GM19372 (cell line): ENCODE results near the gene BAIAP2L1.
"Not testable (repeated sequence)": the region's sequence is repeated elsewhere in the genome, so short reads cannot be mapped to it uniquely, and the experiment has no call there.

Experiments used
- ATAC-seq: cut with Tn5 transposase; IDR thresholded peaks from one replicate; pipeline ENCODE4 v1.9.1; 2021; ENCODE audit warnings: mild to moderate bottlenecking, low read depth, moderate library complexity; ENCODE audit not compliant: unreplicated experiment

Gene BAIAP2L1

GRCh38 chr7:98400542-98401340 lies at the start of gene BAIAP2L1:
TSS of gene BAIAP2L1 (minus strand) at chr7:98401090. CDS start at chr7:98400852, 238 bp downstream.
- ATAC-seq, result peak; percentile 90

DNA sequence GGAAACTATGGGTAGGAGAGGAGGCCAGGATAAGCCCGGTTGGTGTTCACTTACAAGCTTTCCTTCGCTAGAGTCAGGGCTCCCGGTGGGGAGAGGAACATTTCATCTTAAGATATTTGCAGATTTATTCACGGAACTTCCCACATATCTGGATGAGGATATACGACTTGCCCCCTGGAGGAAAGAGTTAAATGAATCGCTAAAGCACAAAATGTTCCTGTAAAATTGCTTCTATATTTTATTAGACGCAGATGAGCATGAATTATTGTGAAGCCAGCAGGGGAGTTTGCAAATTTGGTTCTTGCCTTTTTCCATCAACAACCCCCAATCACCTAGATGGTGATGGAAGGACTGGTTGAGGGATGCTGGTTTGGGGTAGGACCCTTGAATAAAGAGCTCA lies 47.9 kb upstream of the BAIAP2L1 start:
- ATAC-seq, result no peak

DNA sequence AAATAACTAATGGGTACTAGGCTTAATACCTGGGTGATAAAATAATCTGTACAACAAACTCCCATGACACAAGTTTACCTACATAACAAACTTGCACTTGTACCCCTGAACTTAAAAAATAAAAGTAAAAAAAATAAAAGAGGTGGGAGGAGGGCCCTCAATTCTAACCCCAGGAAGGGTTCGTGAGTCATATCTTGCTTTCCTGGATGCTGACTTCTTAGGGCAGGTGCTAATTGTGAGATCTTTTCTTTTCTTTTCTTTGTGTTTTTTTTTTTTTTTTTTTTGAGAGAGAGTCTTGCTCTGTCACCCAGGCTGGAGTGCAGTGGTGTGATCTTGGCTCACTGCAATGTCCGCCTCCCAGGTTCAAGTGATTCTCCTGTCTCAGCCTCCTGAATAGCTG lies 40.1 kb upstream of the BAIAP2L1 start:
- not testable (repeated sequence) for ATAC-seq

GRCh38 chr7:98439484-98439883 lies 38.6 kb upstream of the BAIAP2L1 start:
- no peak for ATAC-seq

DNA sequence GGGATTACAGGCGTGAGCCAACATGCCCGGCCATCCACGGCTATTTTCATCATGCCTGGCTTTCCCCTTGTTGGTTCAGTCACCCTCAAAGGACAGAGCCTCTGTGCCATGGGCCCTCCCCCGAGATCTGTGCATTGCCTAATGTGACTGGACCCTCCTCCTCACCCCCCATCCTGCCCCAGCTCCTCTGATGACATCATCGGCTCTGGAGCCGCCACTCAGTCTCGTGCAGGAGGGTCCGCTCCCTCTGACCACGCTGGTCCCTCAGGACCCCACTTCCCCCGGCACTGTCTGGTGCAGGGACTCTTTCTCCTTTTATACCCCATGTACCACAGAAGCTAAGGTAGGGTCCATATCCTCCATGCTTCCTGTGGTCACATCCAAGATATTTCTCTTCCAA lies 33.2 kb upstream of the BAIAP2L1 start:
- no peak for ATAC-seq

GRCh38 chr7:98429799-98430198 lies 28.9 kb upstream of the BAIAP2L1 start:
- ATAC-seq, result no peak

DNA sequence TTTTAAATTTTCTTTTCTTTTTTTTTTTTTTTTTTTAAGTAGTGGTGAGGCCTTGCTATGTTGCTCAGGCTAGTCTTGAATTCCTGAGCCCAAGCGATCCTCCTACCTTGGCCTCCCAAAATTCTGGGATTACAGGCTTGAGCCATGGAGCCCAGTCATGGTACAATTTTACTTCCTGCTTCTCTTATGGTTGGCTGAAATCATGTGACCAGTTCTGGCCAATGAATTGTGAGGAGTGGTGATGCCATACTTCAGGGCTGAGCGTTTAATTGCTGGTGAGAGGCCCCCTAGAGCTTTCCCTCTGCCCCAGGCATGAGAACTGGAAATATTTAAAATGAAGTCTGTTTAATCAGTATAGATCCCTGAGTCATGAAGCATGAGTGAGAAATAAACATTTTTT lies 22.2 kb upstream of the BAIAP2L1 start:
- ATAC-seq, result no peak

GRCh38 chr7:98420966-98421612 lies 20.2 kb upstream of the BAIAP2L1 start:
- peak; percentile 66 for ATAC-seq

- ATAC-seq, result not testable (repeated sequence)
Observed at GRCh38 chr7:98419988-98420387, 19.1 kb upstream of the BAIAP2L1 start.

- ATAC-seq, result not testable (repeated sequence)
Observed at GRCh38 chr7:98419316-98419691, 18.4 kb upstream of the BAIAP2L1 start.

DNA sequence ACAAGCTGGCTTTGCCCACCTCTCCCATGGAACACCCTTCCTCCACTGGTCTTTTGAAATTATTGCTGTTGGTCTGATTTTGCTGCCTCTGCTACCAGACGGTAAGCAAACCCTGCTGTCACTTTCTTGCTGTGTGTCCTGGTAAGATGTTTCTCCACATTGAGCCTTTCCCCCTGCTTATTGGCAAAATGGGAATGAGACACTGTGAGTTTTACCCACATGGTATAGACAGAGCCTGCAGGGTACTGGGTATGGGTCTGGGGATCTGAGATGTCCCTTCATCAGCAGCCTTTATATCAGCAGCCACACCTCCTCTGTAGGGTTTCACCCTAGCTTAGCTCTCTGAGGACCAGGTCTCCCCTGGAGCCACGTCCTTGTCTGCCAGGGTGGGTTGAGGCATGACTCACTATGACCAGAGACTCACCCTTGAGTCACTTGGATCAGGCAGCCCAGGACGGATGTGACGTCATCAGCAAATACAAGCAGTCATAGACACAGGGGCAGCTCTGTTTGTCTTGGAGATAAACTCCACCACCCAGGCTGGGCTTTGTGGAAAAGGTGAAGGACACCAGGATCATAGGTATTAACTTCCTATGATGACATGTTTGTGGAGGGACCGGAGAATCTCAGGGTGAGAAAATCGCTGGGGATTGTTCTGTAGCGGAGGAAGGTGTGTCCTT lies 17.9 kb upstream of the BAIAP2L1 start:
- no peak for ATAC-seq

- ATAC-seq, result no peak
Observed at GRCh38 chr7:98418271-98418635, 17.4 kb upstream of the BAIAP2L1 start.

- ATAC-seq, result not testable (repeated sequence)
Observed at GRCh38 chr7:98417604-98418270, 16.8 kb upstream of the BAIAP2L1 start.

DNA sequence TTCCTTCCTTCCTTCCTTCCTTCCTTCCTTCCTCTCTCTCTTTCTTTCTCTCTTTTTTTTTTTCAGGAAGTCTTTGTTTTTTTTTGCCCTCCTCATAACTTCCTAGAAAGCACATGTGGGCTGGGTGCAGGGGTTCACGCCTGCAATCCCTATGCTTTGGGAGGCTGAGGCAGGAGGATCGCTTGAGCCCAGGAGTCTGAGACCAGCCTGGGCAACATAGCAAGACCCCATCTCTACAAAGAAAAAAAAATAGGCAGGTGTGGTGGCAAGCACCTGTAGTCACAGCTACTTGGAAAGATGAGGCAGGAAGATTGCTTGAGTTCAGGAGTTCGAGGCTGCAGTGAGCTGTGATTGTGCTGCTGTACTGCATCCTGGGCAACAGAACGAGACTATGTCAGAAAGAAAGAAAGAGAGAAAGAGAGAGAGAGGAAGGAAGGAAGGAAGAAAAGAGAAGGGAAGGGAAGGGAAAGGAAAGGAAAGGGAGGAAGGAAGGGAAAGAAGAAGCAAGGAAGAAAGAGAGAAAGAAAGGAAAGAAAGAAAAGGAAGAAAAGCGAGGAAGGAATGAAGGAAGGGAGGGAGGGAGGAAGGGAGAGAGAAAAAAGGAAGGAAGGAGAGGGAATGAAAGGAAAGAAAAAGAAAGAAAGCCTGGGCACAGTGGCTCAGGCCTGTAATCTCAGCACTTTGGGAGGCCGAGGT lies 13.5 kb upstream of the BAIAP2L1 start:
- no peak for ATAC-seq

- ATAC-seq, result not testable (repeated sequence)
Observed at GRCh38 chr7:98413655-98414054, 12.8 kb upstream of the BAIAP2L1 start.

GRCh38 chr7:98409843-98410242 lies 9.0 kb upstream of the BAIAP2L1 start:
- ATAC-seq, result no peak

DNA sequence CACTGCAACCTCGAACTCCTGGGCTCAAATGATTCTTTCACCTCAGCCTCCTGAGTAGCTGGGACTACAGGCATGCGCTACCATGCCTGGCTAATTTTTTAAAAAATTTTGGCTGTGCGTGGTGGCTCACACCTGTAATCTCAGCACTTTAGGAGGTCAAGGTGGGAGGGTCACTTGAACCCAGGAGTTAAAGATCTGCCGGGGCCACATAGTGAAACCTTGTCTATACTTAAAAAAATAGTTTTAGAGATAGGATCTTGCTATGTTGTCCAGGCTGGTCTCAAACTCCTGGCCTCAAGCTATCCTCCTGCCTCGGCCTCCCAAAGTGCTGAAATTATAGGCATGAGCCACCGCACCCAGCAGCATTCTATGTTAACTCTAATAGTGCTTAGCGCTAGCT lies 7.3 kb upstream of the BAIAP2L1 start:
- not testable (repeated sequence) for ATAC-seq

GRCh38 chr7:98406827-98407226 lies 5.9 kb upstream of the BAIAP2L1 start:
- no peak for ATAC-seq

DNA sequence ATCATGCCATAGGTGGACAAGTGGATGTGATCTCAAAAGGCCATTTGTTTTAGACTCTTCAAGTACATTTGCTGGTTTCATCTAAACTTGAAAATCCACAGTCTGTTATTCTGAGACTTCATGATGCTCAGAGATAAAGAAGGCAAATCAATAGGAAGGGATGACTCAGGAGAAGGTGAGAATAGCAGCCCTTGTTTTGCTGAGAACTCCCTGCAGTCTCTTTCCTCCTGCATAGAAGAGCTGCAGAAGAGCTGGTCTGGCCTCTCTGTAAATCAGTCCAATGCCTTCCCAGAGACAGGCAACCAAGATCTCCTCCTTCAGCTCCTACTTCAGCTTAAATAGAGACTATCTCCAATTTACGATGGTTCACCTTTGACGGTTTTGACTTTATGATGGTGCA lies 4.0 kb upstream of the BAIAP2L1 start:
- no peak for ATAC-seq

- ATAC-seq, result no peak
Observed at GRCh38 chr7:98399890-98400541, 874 bp downstream of the BAIAP2L1 start.
